ENCODE measurements around the gene LRRC15.

Gene LRRC15

GRCh38 chr3:194306109-194306686 is 63.3 kb downstream of the LRRC15 start:
- no peak for TF ChIP-seq CTCF (IDR thresholded peaks at IDR 0.05; ENCODE audit: control extremely low read depth, extremely low read depth, low read depth, missing control alignments)
- ChIA-PET POLR2A (no interaction called here), CTCF (interaction anchor here (1.0 to 2.2 kb wide), 6 partner anchors 9 to 174 kb away, joined by 3 to 22 read pairs (median 4); no protein-coding TSS in a partner anchor)
- DNase-seq (ENCODE audit: extremely low spot score) = no peak

- TF ChIP-seq CTCF (IDR thresholded peaks at IDR 0.05; ENCODE audit: control extremely low read depth, extremely low read depth, low read depth, missing control alignments) = no peak
- CTCF ChIA-PET = interaction anchor here (0.9 to 2.2 kb wide), 3 partner anchors 10 to 522 kb away, joined by 3 to 22 read pairs (median 5); no protein-coding TSS in a partner anchor
- DNase-seq (ENCODE audit: extremely low spot score) = no peak
- POLR2A ChIA-PET = interaction anchor here (0.6 kb wide), 1 partner anchor 169 kb away, joined by 6 read pairs; no protein-coding TSS in a partner anchor
Observed at GRCh38 chr3:194305356-194306108, 64.0 kb downstream of the LRRC15 start.

All from GM10248 (cell line).